ENCODE measurements around the gene OR5AK2.

The OR5AK2 gene

GRCh38 chr11:56968524-56968923 is 20.2 kb upstream of the OR5AK2 start:
- TF ChIP-seq CTCF (IDR thresholded peaks at IDR 0.05; ENCODE audit: low read depth, low read length), result no peak
- Histone ChIP-seq H3K27me3 (no peaks in the 10 kb centered on the region), H3K36me3 (no peaks in the 10 kb centered on the region), H3K4me1 (no peaks in the 10 kb centered on the region), H3K9me3 (no peaks in the 10 kb centered on the region), H3K4me3 (ENCODE audit: low read depth, low read length) (no peak overlapping the region)
- no peak for DNase-seq

- no peaks in the 10 kb centered on the region for H3K4me1 ChIP-seq
- no peak for TF ChIP-seq CTCF (IDR thresholded peaks at IDR 0.05; ENCODE audit: low read depth, low read length)
- H3K27me3 ChIP-seq, result no peaks in the 10 kb centered on the region
- H3K9me3 ChIP-seq, result no peaks in the 10 kb centered on the region
- H3K4me3 ChIP-seq (ENCODE audit: low read depth, low read length), result no peak overlapping the region
- no peak for DNase-seq
- no peaks in the 10 kb centered on the region for H3K36me3 ChIP-seq
Observed at GRCh38 chr11:56977314-56977713, 11.4 kb upstream of the OR5AK2 start.

GRCh38 chr11:56990702-56991101 is 2.0 kb downstream of the OR5AK2 start:
- no peak for DNase-seq
- TF ChIP-seq CTCF (IDR thresholded peaks at IDR 0.05; ENCODE audit: low read depth, low read length), result no peak
- Histone ChIP-seq H3K36me3 (no peaks in the 10 kb centered on the region), H3K4me1 (no peaks in the 10 kb centered on the region), H3K27me3 (no peaks in the 10 kb centered on the region), H3K4me3 (ENCODE audit: low read depth, low read length) (no peak overlapping the region), H3K9me3 (no peaks in the 10 kb centered on the region)

DNA sequence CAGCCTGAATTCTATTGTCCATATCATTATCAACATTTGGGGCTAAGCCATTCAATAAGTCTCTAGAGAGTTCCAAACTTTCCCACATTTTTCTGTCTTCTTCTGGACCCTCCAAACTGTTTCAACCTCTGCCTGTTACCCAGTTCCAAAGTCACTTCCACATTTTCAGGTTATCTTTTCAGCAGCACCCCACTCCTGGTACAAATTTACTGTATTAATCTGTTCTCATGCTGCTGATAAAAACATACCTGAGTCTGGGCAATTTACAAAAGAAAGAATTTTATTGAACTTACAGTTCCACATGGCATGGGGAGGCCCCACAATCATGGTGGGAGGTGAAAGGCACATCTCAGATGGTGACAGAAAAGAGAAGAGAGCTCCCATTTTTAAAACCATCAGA is 5.8 kb downstream of the OR5AK2 start:
- Histone ChIP-seq H3K4me1 (no peaks in the 10 kb centered on the region), H3K4me3 (ENCODE audit: low read depth, low read length) (no peak overlapping the region), H3K36me3 (no peaks in the 10 kb centered on the region), H3K27me3 (no peaks in the 10 kb centered on the region), H3K9me3 (no peaks in the 10 kb centered on the region)
- TF ChIP-seq CTCF (IDR thresholded peaks at IDR 0.05; ENCODE audit: low read depth, low read length), result no peak
- no peak for DNase-seq

DNA sequence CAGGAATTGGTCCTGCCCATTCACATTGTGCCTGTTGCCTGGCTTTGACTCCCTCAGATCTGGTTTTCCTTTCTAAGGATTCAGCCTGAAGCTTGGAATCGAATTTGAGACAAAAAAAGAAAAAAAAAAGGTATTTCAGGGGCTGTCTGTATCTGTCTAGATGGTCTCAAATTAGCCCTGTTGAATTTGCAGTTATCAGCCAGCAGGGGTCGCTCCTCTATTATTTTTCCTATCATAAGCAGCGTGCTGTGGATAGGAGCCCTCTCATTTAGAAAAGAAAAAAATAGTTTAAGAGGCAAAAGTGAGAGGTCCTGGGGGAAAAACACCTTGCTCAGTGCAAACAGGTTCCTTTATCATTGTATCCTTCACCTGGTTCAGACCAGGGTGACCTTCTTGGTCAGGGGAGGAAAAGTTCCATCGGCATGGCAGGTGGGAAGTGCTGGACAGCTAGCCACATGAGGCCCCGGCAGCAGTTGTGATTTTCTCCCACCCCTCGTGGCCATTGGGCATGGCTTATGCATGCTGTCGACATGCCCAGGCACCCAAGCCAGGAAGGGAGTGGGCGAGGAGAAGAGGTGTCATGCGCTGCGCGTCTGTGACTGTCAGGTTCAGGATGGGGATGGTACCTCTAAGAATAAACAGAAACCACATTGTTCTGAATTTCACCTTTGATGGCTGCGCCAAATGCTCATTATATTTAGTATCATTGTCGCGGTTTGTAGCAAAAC is 13.1 kb downstream of the OR5AK2 start:
- Histone ChIP-seq H3K9me3 (no peaks in the 10 kb centered on the region), H3K36me3 (no peaks in the 10 kb centered on the region), H3K4me3 (ENCODE audit: low read depth, low read length) (no peak overlapping the region), H3K27me3 (no peaks in the 10 kb centered on the region), H3K4me1 (no peaks in the 10 kb centered on the region)
- DNase-seq, result no peak
- TF ChIP-seq CTCF (IDR thresholded peaks at IDR 0.05; ENCODE audit: low read depth, low read length), result peak; percentile 37

DNA sequence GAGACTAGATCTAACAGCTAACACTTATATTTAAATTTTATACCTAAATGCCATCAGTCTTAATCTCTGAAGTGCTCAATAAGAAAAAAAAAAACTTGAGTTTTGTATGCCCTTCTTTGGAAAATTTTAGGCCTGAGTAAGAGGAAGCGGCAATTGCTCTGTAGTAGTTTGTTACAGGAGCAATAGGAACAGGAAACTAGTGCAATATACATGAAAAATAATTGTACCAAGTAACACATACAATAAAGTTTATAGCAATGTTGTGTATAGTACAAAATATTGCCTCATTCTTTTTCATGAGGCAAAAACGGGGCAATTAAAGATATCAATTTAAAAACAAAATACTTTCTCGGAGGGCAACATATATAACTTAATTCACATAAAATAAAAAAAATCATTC is 19.7 kb downstream of the OR5AK2 start:
- H3K27me3 ChIP-seq, result no peaks in the 10 kb centered on the region
- no peaks in the 10 kb centered on the region for H3K9me3 ChIP-seq
- no peaks in the 10 kb centered on the region for H3K36me3 ChIP-seq
- no peak overlapping the region for H3K4me3 ChIP-seq (ENCODE audit: low read depth, low read length)
- TF ChIP-seq CTCF (IDR thresholded peaks at IDR 0.05; ENCODE audit: low read depth, low read length), result no peak
- H3K4me1 ChIP-seq, result no peaks in the 10 kb centered on the region
- DNase-seq, result no peak

Data from BE2C (cell line).